ENCODE results near the gene CD180.

The CD180 gene

GRCh38 chr5:67196537-67197059 is at the start of gene CD180:
Gene CD180 (minus strand): TSS chr5:67196799. CDS start chr5:67196641, 158 bp downstream.
- Histone ChIP-seq H3K9ac (ENCODE audit: low read length) (no peak within 1 kb of the TSS), H3K4me3 (ENCODE audit: low read depth, low read length) (no peak within 1 kb of the TSS), H3K4me1 (ENCODE audit: control insufficient read depth, insufficient read depth, low read length) (no peaks in the 10 kb centered on the region), H3K27ac (ENCODE audit: low read depth, low read length) (no peak within 1 kb of the TSS), H3K27me3 (ENCODE audit: control insufficient read depth, insufficient read depth, low read length) (no peaks in the 10 kb centered on the region), H3K9me3 (ENCODE audit: control insufficient read depth, insufficient read depth, low read depth, low read length) (peaks cover 10% of the 10 kb centered on the region), H3K36me3 (ENCODE audit: control insufficient read depth, insufficient read depth, low read length) (no peaks in the 10 kb centered on the region)

GRCh38 chr5:67246108-67246507 is 49.5 kb upstream of the CD180 start:
- H3K27ac ChIP-seq (ENCODE audit: low read depth, low read length), result no peak overlapping the region
- no peak overlapping the region for H3K4me3 ChIP-seq (ENCODE audit: low read depth, low read length)
- H3K9me3 ChIP-seq (ENCODE audit: control insufficient read depth, insufficient read depth, low read depth, low read length), result no peaks in the 10 kb centered on the region
- no peaks in the 10 kb centered on the region for H3K36me3 ChIP-seq (ENCODE audit: control insufficient read depth, insufficient read depth, low read length)
- H3K27me3 ChIP-seq (ENCODE audit: control insufficient read depth, insufficient read depth, low read length), result no peaks in the 10 kb centered on the region
- peaks cover 4% of the 10 kb centered on the region; the same call in 1 of the 2 replicates for H3K4me1 ChIP-seq (ENCODE audit: control insufficient read depth, insufficient read depth, low read length)
- H3K9ac ChIP-seq (ENCODE audit: low read length), result no peak overlapping the region

- Histone ChIP-seq H3K9me3 (ENCODE audit: control insufficient read depth, insufficient read depth, low read depth, low read length) (no peaks in the 10 kb centered on the region), H3K4me3 (ENCODE audit: low read depth, low read length) (no peak overlapping the region), H3K4me1 (ENCODE audit: control insufficient read depth, insufficient read depth, low read length) (peaks cover 4% of the 10 kb centered on the region; the same call in 1 of the 2 replicates), H3K27me3 (ENCODE audit: control insufficient read depth, insufficient read depth, low read length) (no peaks in the 10 kb centered on the region), H3K9ac (ENCODE audit: low read length) (no peak overlapping the region), H3K36me3 (ENCODE audit: control insufficient read depth, insufficient read depth, low read length) (no peaks in the 10 kb centered on the region), H3K27ac (ENCODE audit: low read depth, low read length) (no peak overlapping the region)
These were observed 48.8 kb upstream of the CD180 start for GRCh38 chr5:67245259-67245846.

GRCh38 chr5:67244345-67244793 is 47.8 kb upstream of the CD180 start:
- Histone ChIP-seq H3K4me1 (ENCODE audit: control insufficient read depth, insufficient read depth, low read length) (peaks cover 4% of the 10 kb centered on the region; the same call in 1 of the 2 replicates), H3K9ac (ENCODE audit: low read length) (no peak overlapping the region), H3K36me3 (ENCODE audit: control insufficient read depth, insufficient read depth, low read length) (no peaks in the 10 kb centered on the region), H3K27me3 (ENCODE audit: control insufficient read depth, insufficient read depth, low read length) (no peaks in the 10 kb centered on the region), H3K9me3 (ENCODE audit: control insufficient read depth, insufficient read depth, low read depth, low read length) (no peaks in the 10 kb centered on the region), H3K4me3 (ENCODE audit: low read depth, low read length) (no peak overlapping the region), H3K27ac (ENCODE audit: low read depth, low read length) (no peak overlapping the region)

GRCh38 chr5:67243944-67244343 is 47.3 kb upstream of the CD180 start:
- Histone ChIP-seq H3K27me3 (ENCODE audit: control insufficient read depth, insufficient read depth, low read length) (no peaks in the 10 kb centered on the region), H3K4me3 (ENCODE audit: low read depth, low read length) (no peak overlapping the region), H3K27ac (ENCODE audit: low read depth, low read length) (no peak overlapping the region), H3K9ac (ENCODE audit: low read length) (no peak overlapping the region), H3K9me3 (ENCODE audit: control insufficient read depth, insufficient read depth, low read depth, low read length) (no peaks in the 10 kb centered on the region), H3K36me3 (ENCODE audit: control insufficient read depth, insufficient read depth, low read length) (no peaks in the 10 kb centered on the region), H3K4me1 (ENCODE audit: control insufficient read depth, insufficient read depth, low read length) (peaks cover 4% of the 10 kb centered on the region; the same call in 1 of the 2 replicates)

- Histone ChIP-seq H3K9ac (ENCODE audit: low read length) (no peak overlapping the region), H3K4me1 (ENCODE audit: control insufficient read depth, insufficient read depth, low read length) (peaks cover 4% of the 10 kb centered on the region; the same call in 1 of the 2 replicates), H3K36me3 (ENCODE audit: control insufficient read depth, insufficient read depth, low read length) (no peaks in the 10 kb centered on the region), H3K4me3 (ENCODE audit: low read depth, low read length) (no peak overlapping the region), H3K27me3 (ENCODE audit: control insufficient read depth, insufficient read depth, low read length) (no peaks in the 10 kb centered on the region), H3K27ac (ENCODE audit: low read depth, low read length) (no peak overlapping the region), H3K9me3 (ENCODE audit: control insufficient read depth, insufficient read depth, low read depth, low read length) (no peaks in the 10 kb centered on the region)
These were observed 46.8 kb upstream of the CD180 start for GRCh38 chr5:67243349-67243748.

- H3K36me3 ChIP-seq (ENCODE audit: control insufficient read depth, insufficient read depth, low read length), result no peaks in the 10 kb centered on the region
- H3K27ac ChIP-seq (ENCODE audit: low read depth, low read length), result no peak overlapping the region
- H3K9me3 ChIP-seq (ENCODE audit: control insufficient read depth, insufficient read depth, low read depth, low read length), result no peaks in the 10 kb centered on the region
- H3K4me3 ChIP-seq (ENCODE audit: low read depth, low read length), result no peak overlapping the region
- no peak overlapping the region for H3K9ac ChIP-seq (ENCODE audit: low read length)
- H3K27me3 ChIP-seq (ENCODE audit: control insufficient read depth, insufficient read depth, low read length), result no peaks in the 10 kb centered on the region
- peaks cover 4% of the 10 kb centered on the region; the same call in 1 of the 2 replicates for H3K4me1 ChIP-seq (ENCODE audit: control insufficient read depth, insufficient read depth, low read length)
These were observed 44.7 kb upstream of the CD180 start for GRCh38 chr5:67241326-67241725.

- H3K36me3 ChIP-seq (ENCODE audit: control insufficient read depth, insufficient read depth, low read length), result no peaks in the 10 kb centered on the region
- no peak overlapping the region for H3K9ac ChIP-seq (ENCODE audit: low read length)
- peaks cover 2% of the 10 kb centered on the region; the same call in 1 of the 2 replicates for H3K4me1 ChIP-seq (ENCODE audit: control insufficient read depth, insufficient read depth, low read length)
- no peak overlapping the region for H3K4me3 ChIP-seq (ENCODE audit: low read depth, low read length)
- no peaks in the 10 kb centered on the region for H3K9me3 ChIP-seq (ENCODE audit: control insufficient read depth, insufficient read depth, low read depth, low read length)
- H3K27me3 ChIP-seq (ENCODE audit: control insufficient read depth, insufficient read depth, low read length), result no peaks in the 10 kb centered on the region
- no peak overlapping the region for H3K27ac ChIP-seq (ENCODE audit: low read depth, low read length)
These were observed 44.2 kb upstream of the CD180 start for GRCh38 chr5:67240846-67241245.

- Histone ChIP-seq H3K4me3 (ENCODE audit: low read depth, low read length) (no peak overlapping the region), H3K36me3 (ENCODE audit: control insufficient read depth, insufficient read depth, low read length) (no peaks in the 10 kb centered on the region), H3K9me3 (ENCODE audit: control insufficient read depth, insufficient read depth, low read depth, low read length) (no peaks in the 10 kb centered on the region), H3K4me1 (ENCODE audit: control insufficient read depth, insufficient read depth, low read length) (no peaks in the 10 kb centered on the region), H3K9ac (ENCODE audit: low read length) (no peak overlapping the region), H3K27me3 (ENCODE audit: control insufficient read depth, insufficient read depth, low read length) (no peaks in the 10 kb centered on the region), H3K27ac (ENCODE audit: low read depth, low read length) (no peak overlapping the region)
These were observed 43.5 kb upstream of the CD180 start for GRCh38 chr5:67240065-67240464.

- no peaks in the 10 kb centered on the region for H3K9me3 ChIP-seq (ENCODE audit: control insufficient read depth, insufficient read depth, low read depth, low read length)
- H3K27me3 ChIP-seq (ENCODE audit: control insufficient read depth, insufficient read depth, low read length), result no peaks in the 10 kb centered on the region
- no peak overlapping the region for H3K9ac ChIP-seq (ENCODE audit: low read length)
- H3K27ac ChIP-seq (ENCODE audit: low read depth, low read length), result no peak overlapping the region
- no peak overlapping the region for H3K4me3 ChIP-seq (ENCODE audit: low read depth, low read length)
- no peaks in the 10 kb centered on the region for H3K36me3 ChIP-seq (ENCODE audit: control insufficient read depth, insufficient read depth, low read length)
- H3K4me1 ChIP-seq (ENCODE audit: control insufficient read depth, insufficient read depth, low read length), result no peaks in the 10 kb centered on the region
These were observed 41.6 kb upstream of the CD180 start for GRCh38 chr5:67238191-67238590.

- Histone ChIP-seq H3K4me1 (ENCODE audit: control insufficient read depth, insufficient read depth, low read length) (peaks cover 7% of the 10 kb centered on the region; the same call in 1 of the 2 replicates), H3K27ac (ENCODE audit: low read depth, low read length) (no peak overlapping the region), H3K9ac (ENCODE audit: low read length) (no peak overlapping the region), H3K9me3 (ENCODE audit: control insufficient read depth, insufficient read depth, low read depth, low read length) (peaks cover 3% of the 10 kb centered on the region), H3K4me3 (ENCODE audit: low read depth, low read length) (no peak overlapping the region), H3K27me3 (ENCODE audit: control insufficient read depth, insufficient read depth, low read length) (no peaks in the 10 kb centered on the region), H3K36me3 (ENCODE audit: control insufficient read depth, insufficient read depth, low read length) (no peaks in the 10 kb centered on the region)
These were observed 39.0 kb upstream of the CD180 start for GRCh38 chr5:67235399-67236110.

Data from HUES6 (cell line).